ENCODE measurements around the gene EML6. TPM values are rescaled to one million over a fixed set of nuclear protein-coding genes. Genes with fewer than 3 reads are reported as not detected.

The EML6 gene
- total RNA-seq, 6 donors from 2014 or later = 1.5 to 7.3 (median 4.0) TPM

- 88 to 94% methylated on average over 3 of the region's 3 CpGs for WGBS, 2 donors
- no peaks in the 10 kb centered on the region for H3K36me3 ChIP-seq
- H3K27ac ChIP-seq = no peak overlapping the region
- H3K4me1 ChIP-seq = no peaks in the 10 kb centered on the region
- H3K4me3 ChIP-seq = no peak overlapping the region
- DNase-seq (no peak), ATAC-seq (ENCODE audit: low FRiP score in 2 of 2) (no peak)
- H3K27me3 ChIP-seq = no peaks in the 10 kb centered on the region
- TF ChIP-seq POLR2AphosphoS5 (IDR thresholded peaks at IDR 0.05) = no peak
- no peak for TF ChIP-seq EP300 (IDR thresholded peaks at IDR 0.05)
- no peak for TF ChIP-seq POLR2A (IDR thresholded peaks at IDR 0.05)
- TF ChIP-seq, protein P1, sequence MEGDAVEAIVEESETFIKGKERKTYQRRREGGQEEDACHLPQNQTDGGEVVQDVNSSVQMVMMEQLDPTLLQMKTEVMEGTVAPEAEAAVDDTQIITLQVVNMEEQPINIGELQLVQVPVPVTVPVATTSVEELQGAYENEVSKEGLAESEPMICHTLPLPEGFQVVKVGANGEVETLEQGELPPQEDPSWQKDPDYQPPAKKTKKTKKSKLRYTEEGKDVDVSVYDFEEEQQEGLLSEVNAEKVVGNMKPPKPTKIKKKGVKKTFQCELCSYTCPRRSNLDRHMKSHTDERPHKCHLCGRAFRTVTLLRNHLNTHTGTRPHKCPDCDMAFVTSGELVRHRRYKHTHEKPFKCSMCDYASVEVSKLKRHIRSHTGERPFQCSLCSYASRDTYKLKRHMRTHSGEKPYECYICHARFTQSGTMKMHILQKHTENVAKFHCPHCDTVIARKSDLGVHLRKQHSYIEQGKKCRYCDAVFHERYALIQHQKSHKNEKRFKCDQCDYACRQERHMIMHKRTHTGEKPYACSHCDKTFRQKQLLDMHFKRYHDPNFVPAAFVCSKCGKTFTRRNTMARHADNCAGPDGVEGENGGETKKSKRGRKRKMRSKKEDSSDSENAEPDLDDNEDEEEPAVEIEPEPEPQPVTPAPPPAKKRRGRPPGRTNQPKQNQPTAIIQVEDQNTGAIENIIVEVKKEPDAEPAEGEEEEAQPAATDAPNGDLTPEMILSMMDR (IDR thresholded peaks at IDR 0.05) = no peak
- no peaks in the 10 kb centered on the region for H3K9me3 ChIP-seq
Observed at GRCh38 chr2:54791831-54792230, 68.4 kb downstream of the EML6 start.

DNA sequence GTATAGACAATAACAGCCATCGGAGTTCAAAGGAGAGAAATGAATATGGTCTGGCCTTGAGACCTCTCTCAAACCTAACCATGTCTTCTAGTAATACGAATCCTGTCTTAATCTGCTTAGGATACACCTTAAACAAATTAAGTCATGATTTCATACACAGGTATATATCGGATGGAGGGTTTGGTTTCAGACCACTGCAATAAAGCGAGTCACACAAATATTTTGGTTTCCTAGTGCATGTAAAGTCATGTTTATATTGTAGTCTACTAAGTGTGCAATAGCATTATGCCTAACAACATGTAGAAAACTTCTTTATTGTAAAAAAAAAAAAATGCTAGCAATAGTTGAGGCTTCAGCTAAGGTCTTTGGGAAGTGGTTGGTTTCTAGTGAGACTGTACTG is 73.8 kb downstream of the EML6 start:
- DNase-seq (no peak), ATAC-seq (ENCODE audit: low FRiP score in 2 of 2) (no peak)
- Histone ChIP-seq H3K36me3 (no peaks in the 10 kb centered on the region), H3K4me3 (no peak overlapping the region), H3K27me3 (no peaks in the 10 kb centered on the region), H3K9me3 (no peaks in the 10 kb centered on the region), H3K4me1 (no peaks in the 10 kb centered on the region), H3K27ac (no peak overlapping the region)
- TF ChIP-seq POLR2A (IDR thresholded peaks at IDR 0.05) (no peak), POLR2AphosphoS5 (IDR thresholded peaks at IDR 0.05) (no peak), EP300 (IDR thresholded peaks at IDR 0.05) (no peak)
- TF ChIP-seq, protein P1 (IDR thresholded peaks at IDR 0.05) = no peak
- 89 to 91% methylated on average over 4 of the region's 4 CpGs for WGBS, 2 donors

- no peaks in the 10 kb centered on the region for H3K4me1 ChIP-seq
- ATAC-seq (ENCODE audit: low FRiP score in 2 of 2) = no peak
- 89 to 94% methylated on average over 6 of the region's 6 CpGs for WGBS, 2 donors
Observed at GRCh38 chr2:54801352-54801751, 77.9 kb downstream of the EML6 start.

DNA sequence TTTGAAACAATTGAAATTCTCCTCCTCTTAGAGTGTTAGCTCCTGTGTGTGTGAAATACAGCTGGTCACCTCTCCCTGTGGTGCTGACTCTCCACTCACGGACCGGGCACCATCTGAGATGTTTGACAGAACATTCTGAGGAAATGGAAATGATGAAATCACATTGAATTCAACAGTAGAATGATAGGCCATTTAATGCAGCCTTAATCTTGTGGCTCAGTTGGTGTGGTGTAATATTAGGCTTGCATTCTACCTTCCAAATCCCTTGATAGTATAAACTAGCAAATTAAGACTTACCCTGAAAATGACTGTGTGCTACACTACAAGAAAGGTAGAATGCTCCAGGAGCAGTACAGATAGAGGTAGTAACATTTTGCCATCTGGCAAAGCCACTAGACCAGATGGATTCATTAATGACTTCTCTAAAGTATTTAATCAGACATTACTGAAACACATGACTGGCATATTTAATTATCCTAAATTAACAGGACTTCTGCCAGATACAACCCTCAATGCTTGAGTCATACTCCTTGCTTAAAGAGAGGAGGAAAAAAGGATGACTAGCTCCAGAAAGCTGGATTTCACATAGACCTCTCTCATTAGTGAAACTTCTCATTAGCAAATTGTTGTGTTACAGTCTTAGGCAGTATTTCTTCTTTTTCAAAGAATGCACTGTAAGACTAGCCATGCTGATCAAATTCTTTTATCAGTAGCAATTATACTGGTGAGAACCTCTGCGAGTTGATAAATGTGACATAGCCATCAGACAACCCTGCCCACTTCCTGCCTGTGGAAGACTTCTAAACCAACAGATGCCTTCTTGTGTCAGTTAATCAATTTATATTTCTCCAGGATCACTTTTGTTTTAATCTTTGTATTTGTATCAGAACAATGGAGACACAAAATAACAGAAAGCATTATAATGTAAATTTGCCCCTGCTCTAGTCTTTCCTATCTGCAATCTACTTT is 80.6 kb downstream of the EML6 start:
- Histone ChIP-seq H3K27me3 (no peaks in the 10 kb centered on the region), H3K4me3 (no peak overlapping the region), H3K4me1 (no peaks in the 10 kb centered on the region), H3K27ac (no peak overlapping the region), H3K9me3 (no peaks in the 10 kb centered on the region), H3K36me3 (no peaks in the 10 kb centered on the region)
- ATAC-seq (ENCODE audit: low FRiP score in 2 of 2) (no peak), DNase-seq (no peak)
- 63 to 72% methylated on average over 3 of the region's 3 CpGs for WGBS, 2 donors
- TF ChIP-seq EP300 (IDR thresholded peaks at IDR 0.05) (no peak), POLR2A (IDR thresholded peaks at IDR 0.05) (no peak), POLR2AphosphoS5 (IDR thresholded peaks at IDR 0.05) (no peak)
- TF ChIP-seq, protein P1 (IDR thresholded peaks at IDR 0.05) = no peak

More at GRCh38 chr2:54801352-54801751, 77.9 kb downstream of the EML6 start:
- H3K27ac ChIP-seq = no peak overlapping the region
- H3K27me3 ChIP-seq = no peaks in the 10 kb centered on the region
- TF ChIP-seq, protein P1 (IDR thresholded peaks at IDR 0.05) = no peak
- no peak for TF ChIP-seq EP300 (IDR thresholded peaks at IDR 0.05)
- TF ChIP-seq POLR2AphosphoS5 (IDR thresholded peaks at IDR 0.05) = no peak
- no peak for TF ChIP-seq POLR2A (IDR thresholded peaks at IDR 0.05)
- H3K4me3 ChIP-seq = no peak overlapping the region
- H3K9me3 ChIP-seq = no peaks in the 10 kb centered on the region
- no peak for DNase-seq
- H3K36me3 ChIP-seq = no peaks in the 10 kb centered on the region

Measured in upper lobe of left lung (tissue), 6 donors.